ENCODE results near the gene NIPBL. TPM values are rescaled to one million over a fixed set of nuclear protein-coding genes. Genes with fewer than 3 reads are reported as not detected.

NIPBL gene
- total RNA-seq, 1 experiment from 2014 or later = 61.3 TPM

DNA sequence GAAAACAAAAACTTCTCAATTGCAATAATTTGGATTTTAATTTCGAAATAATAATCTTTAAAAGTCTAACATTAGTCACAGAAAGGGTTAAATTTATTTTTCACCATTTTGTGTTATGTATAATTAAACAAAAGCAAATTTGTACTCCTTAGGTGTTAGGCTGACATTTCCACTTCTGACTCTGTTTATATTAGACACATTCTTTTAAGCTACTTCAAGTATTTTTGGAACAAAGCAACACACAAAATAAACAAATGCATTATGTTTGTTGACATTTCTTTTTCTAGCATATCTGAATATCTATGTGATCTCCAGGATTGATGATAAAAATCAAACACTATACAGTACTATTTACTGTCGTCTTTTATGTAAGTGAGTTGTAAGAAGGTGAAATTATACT, 44.3 kb upstream of the NIPBL start:
- no peaks in the 10 kb centered on the region for H3K9me3 ChIP-seq (ENCODE audit: control insufficient read depth, low read depth, low read length)
- no peak overlapping the region for H3T11ph ChIP-seq (ENCODE audit: low read length)
- no peak overlapping the region for H4K91ac ChIP-seq (ENCODE audit: insufficient read length, low read depth, low read length)
- Mint-ChIP-seq H3K27me3 (ENCODE audit: low read depth) (no peaks in the 10 kb centered on the region; the same call in 1 of the 2 replicates), H3K4me3 (no peak overlapping the region), H3K27ac (no peak overlapping the region), H3K4me1 (no peaks in the 10 kb centered on the region), H3K36me3 (ENCODE audit: insufficient read depth in 1 of 3, low read depth in 3 of 3) (no peaks in the 10 kb centered on the region), H3K9me3 (no peaks in the 10 kb centered on the region)
- H4K8ac ChIP-seq (replicated peaks; ENCODE audit: insufficient read length, low read depth, low read length) = no peak overlapping the region
- no peak overlapping the region for H2BK5ac ChIP-seq (ENCODE audit: insufficient read length, low read length)
- H2AFZ ChIP-seq (ENCODE audit: low read length) = no peak overlapping the region
- H3K56ac ChIP-seq (ENCODE audit: insufficient read length, low read depth, low read length) = no peak overlapping the region
- H3K4me1 ChIP-seq (ENCODE audit: insufficient read depth, low read length) = no peaks in the 10 kb centered on the region
- no peak overlapping the region for H3K18ac ChIP-seq (ENCODE audit: insufficient read length, low read depth, low read length)
- WGBS (ENCODE audit: extremely low coverage, insufficient read length, low lambda C conversion rate) = no CpG with 5 or more reads among the region's 2 CpGs
- TF ChIP-seq, protein P1, sequence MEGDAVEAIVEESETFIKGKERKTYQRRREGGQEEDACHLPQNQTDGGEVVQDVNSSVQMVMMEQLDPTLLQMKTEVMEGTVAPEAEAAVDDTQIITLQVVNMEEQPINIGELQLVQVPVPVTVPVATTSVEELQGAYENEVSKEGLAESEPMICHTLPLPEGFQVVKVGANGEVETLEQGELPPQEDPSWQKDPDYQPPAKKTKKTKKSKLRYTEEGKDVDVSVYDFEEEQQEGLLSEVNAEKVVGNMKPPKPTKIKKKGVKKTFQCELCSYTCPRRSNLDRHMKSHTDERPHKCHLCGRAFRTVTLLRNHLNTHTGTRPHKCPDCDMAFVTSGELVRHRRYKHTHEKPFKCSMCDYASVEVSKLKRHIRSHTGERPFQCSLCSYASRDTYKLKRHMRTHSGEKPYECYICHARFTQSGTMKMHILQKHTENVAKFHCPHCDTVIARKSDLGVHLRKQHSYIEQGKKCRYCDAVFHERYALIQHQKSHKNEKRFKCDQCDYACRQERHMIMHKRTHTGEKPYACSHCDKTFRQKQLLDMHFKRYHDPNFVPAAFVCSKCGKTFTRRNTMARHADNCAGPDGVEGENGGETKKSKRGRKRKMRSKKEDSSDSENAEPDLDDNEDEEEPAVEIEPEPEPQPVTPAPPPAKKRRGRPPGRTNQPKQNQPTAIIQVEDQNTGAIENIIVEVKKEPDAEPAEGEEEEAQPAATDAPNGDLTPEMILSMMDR (conservative IDR thresholded peaks at IDR 0.05) = no peak
- H3K79me1 ChIP-seq (ENCODE audit: insufficient read depth, low read depth, low read length, poor library complexity, severe bottlenecking) = no peaks in the 10 kb centered on the region
- H2AK5ac ChIP-seq (ENCODE audit: insufficient read length, low read length) = no peak overlapping the region
- no peak overlapping the region for H2BK120ac ChIP-seq (ENCODE audit: low read depth, low read length, poor library complexity, severe bottlenecking)
- H3K14ac ChIP-seq (ENCODE audit: insufficient read depth, low read length) = no peak overlapping the region
- H2BK12ac ChIP-seq (ENCODE audit: insufficient read length, low read depth, low read length) = no peak overlapping the region
- DNase-seq = no peak
- H3K23ac ChIP-seq (ENCODE audit: insufficient read length, low read depth, low read length) = no peak overlapping the region
- no peaks in the 10 kb centered on the region for H3K23me2 ChIP-seq (ENCODE audit: insufficient read length, low read depth, low read length, poor library complexity, severe bottlenecking)
- no peaks in the 10 kb centered on the region for H3K27me3 ChIP-seq (ENCODE audit: insufficient read depth, low read length)
- H4K5ac ChIP-seq (ENCODE audit: insufficient read length, low read depth, low read length) = no peak overlapping the region
- no peak overlapping the region for H3K4ac ChIP-seq (ENCODE audit: low read depth, low read length)
- H2BK20ac ChIP-seq (ENCODE audit: low read depth, low read length, poor library complexity, severe bottlenecking) = no peak overlapping the region
- H3K79me2 ChIP-seq (ENCODE audit: insufficient read depth, low read length) = no peaks in the 10 kb centered on the region
- no peaks in the 10 kb centered on the region for H4K20me1 ChIP-seq (ENCODE audit: control insufficient read depth, insufficient read depth, insufficient read length)
- H2BK15ac ChIP-seq (ENCODE audit: low read depth, low read length) = no peak overlapping the region
- no peak overlapping the region for H3K4me2 ChIP-seq (ENCODE audit: insufficient read depth, insufficient read length, low read length)
- H3K9ac ChIP-seq (ENCODE audit: extremely low read depth, insufficient read length, low read length) = no peak overlapping the region
- no peak overlapping the region for H3K27ac ChIP-seq (ENCODE audit: insufficient read length, low read depth, low read length)

Measured in H9 (cell line).